Stomach (tissue), 19 donors: ENCODE results near the gene NID2. TPM values are rescaled to one million over a fixed set of nuclear protein-coding genes. Genes with fewer than 3 reads are reported as not detected.

Experiments
- DNase-seq, 2 donors: peaks; one replicate each; pipeline versions ENCODE4 v3.0.0 to v3.0.0-alpha.2; 2013 to 2019
- H3K27ac ChIP-seq, 5 donors: fragments of 200-600 bp in 4 of 5; sonication (generic) in 4 of 5; one replicate each; pipeline ENCODE4 v1.5.1; 2013 to 2019; ENCODE audit warnings: mild to moderate bottlenecking in 1 of 5, moderate library complexity in 1 of 5
- H3K27me3 ChIP-seq, 3 donors: fragments of 200-600 bp; sonication (generic); one replicate each; pipeline ENCODE4 v1.5.1; 2017 to 2019; ENCODE audit warnings: mixed run types in 1 of 3
- H3K36me3 ChIP-seq, 4 donors: fragments of 200-600 bp; sonication (generic); 1 replicate in 3 of 4; 2 replicates in 1 of 4; pipeline ENCODE4 v1.5.1; 2016 to 2019
- H3K4me1 ChIP-seq, 4 donors: fragments of 200-600 bp; sonication (generic); one replicate each; pipeline ENCODE4 v1.5.1; 2016 to 2019
- H3K4me3 ChIP-seq, 4 donors: fragments of 200-600 bp; sonication (generic) in 3 of 4; one replicate each; pipeline ENCODE4 v1.5.1; 2016 to 2019; ENCODE audit warnings: mild to moderate bottlenecking in 1 of 4
- H3K9me3 ChIP-seq, 4 donors: fragments of 200-600 bp; sonication (generic); one replicate each; pipeline ENCODE4 v1.5.1; 2016 to 2019
- EP300 ChIP-seq: sonication (generic); formaldehyde crosslinking; IDR thresholded peaks from one replicate; pipeline ENCODE4 v1.6.1; 2017; ENCODE audit warnings: antibody characterized with exemption
- POLR2A ChIP-seq, 4 donors: fragments of 450-650 bp; IDR thresholded peaks; one replicate each; pipeline ENCODE4 v1.6.1; 2016; ENCODE audit warnings: antibody characterized with exemption in 4 of 4, control low read depth in 2 of 4, mild to moderate bottlenecking in 1 of 4, moderate library complexity in 1 of 4
- POLR2AphosphoS5 ChIP-seq, 3 donors: sonication (generic); formaldehyde crosslinking; IDR thresholded peaks; one replicate each; pipeline ENCODE4 v1.6.1; 2016; ENCODE audit warnings: antibody characterized with exemption in 3 of 3
- WGBS, 5 donors: extraction: QIAGEN DNeasy Blood & Tissue Kit in 3 of 5; methylation state at CpG; one replicate each; pipeline versions ENCODE4 v1.1.5 to v1.1.7; 2013 to 2018; 5-methylcytosine and 5-hydroxymethylcytosine counted together
- intact Hi-C: fragments of 100-400 bp; cut with DNase I; formaldehyde crosslinking; loops from one replicate; pipeline ENCODE4 v1.15.1; 2023; ENCODE audit warnings: low total_unique reads
- long read RNA-seq, 10 donors: transcript quantifications; one replicate each; lab custom pipeline, GENCODE V29; 2026
- polyA plus RNA-seq, 3 donors: library from polyadenylated mRNA; stranded (reverse); fragments of 200-250 nt; gene quantifications; one replicate each; pipeline ENCODE4 v1.2.3, GENCODE V29; 2013
- total RNA-seq, 5 donors: library from RNA; depleted of rRNA; stranded (reverse); fragments of >200 nt; gene quantifications; one replicate each; pipeline versions ENCODE4 v1.1.0 to v1.2.3, GENCODE V29; 2014 to 2016
- TF ChIP-seq, protein P1 (sequence below), 7 experiments: fragments of 450-650 bp in 4 of 7; fragments of 200-600 bp in 3 of 7; sonication (generic) in 3 of 7; IDR thresholded peaks; one replicate each; pipeline ENCODE4 v1.5.1; 2016 to 2019; ENCODE audit warnings: antibody characterized with exemption in 7 of 7, control low read depth in 2 of 7, mild to moderate bottlenecking in 1 of 7
- donor health status: healthy with polysubstance abuse.
- donor health status: Bipolar disorder and iron deficiency.
- donor health status: healthy.

Gene NID2, protein sequence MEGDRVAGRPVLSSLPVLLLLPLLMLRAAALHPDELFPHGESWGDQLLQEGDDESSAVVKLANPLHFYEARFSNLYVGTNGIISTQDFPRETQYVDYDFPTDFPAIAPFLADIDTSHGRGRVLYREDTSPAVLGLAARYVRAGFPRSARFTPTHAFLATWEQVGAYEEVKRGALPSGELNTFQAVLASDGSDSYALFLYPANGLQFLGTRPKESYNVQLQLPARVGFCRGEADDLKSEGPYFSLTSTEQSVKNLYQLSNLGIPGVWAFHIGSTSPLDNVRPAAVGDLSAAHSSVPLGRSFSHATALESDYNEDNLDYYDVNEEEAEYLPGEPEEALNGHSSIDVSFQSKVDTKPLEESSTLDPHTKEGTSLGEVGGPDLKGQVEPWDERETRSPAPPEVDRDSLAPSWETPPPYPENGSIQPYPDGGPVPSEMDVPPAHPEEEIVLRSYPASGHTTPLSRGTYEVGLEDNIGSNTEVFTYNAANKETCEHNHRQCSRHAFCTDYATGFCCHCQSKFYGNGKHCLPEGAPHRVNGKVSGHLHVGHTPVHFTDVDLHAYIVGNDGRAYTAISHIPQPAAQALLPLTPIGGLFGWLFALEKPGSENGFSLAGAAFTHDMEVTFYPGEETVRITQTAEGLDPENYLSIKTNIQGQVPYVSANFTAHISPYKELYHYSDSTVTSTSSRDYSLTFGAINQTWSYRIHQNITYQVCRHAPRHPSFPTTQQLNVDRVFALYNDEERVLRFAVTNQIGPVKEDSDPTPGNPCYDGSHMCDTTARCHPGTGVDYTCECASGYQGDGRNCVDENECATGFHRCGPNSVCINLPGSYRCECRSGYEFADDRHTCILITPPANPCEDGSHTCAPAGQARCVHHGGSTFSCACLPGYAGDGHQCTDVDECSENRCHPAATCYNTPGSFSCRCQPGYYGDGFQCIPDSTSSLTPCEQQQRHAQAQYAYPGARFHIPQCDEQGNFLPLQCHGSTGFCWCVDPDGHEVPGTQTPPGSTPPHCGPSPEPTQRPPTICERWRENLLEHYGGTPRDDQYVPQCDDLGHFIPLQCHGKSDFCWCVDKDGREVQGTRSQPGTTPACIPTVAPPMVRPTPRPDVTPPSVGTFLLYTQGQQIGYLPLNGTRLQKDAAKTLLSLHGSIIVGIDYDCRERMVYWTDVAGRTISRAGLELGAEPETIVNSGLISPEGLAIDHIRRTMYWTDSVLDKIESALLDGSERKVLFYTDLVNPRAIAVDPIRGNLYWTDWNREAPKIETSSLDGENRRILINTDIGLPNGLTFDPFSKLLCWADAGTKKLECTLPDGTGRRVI (N-terminal part only)
- 10 to 100 TPM in 4 of 5 donors, 1 to 10 TPM in 1; 8.0 to 67.0 (median 31.9) TPM for total RNA-seq
- polyA plus RNA-seq: 1 to 10 TPM; 1.7 to 4.7 (median 2.3) TPM
- long read RNA-seq, donor 1, full-length matches to known transcripts: 1 of 1 reads
- long read RNA-seq, donor 1, partial matches to known transcripts: 0 of 1 reads
- long read RNA-seq, donor 1, other reads (novel, unspliced or antisense): 0 of 1 reads
- long read RNA-seq, donor 2, full-length matches to known transcripts: 1 of 1 reads
- long read RNA-seq, donor 2, partial matches to known transcripts: 0 of 1 reads
- long read RNA-seq, donor 2, other reads (novel, unspliced or antisense): 0 of 1 reads
- long read RNA-seq, donor 3, partial matches to known transcripts: 6 of 6 reads
- long read RNA-seq, donor 3, other reads (novel, unspliced or antisense): 0 of 6 reads
- long read RNA-seq, donor 4, full-length matches to known transcripts: 2 of 2 reads
- long read RNA-seq, donor 4, partial matches to known transcripts: 0 of 2 reads
- long read RNA-seq, donor 4, other reads (novel, unspliced or antisense): 0 of 2 reads
- long read RNA-seq, donor 5, partial matches to known transcripts: 6 of 7 reads
- long read RNA-seq, donor 5, other reads (novel, unspliced or antisense): 0 of 7 reads
- long read RNA-seq, donor 6, full-length matches to known transcripts: 5 of 20 reads
- long read RNA-seq, donor 6, partial matches to known transcripts: 15 of 20 reads
- long read RNA-seq, donor 6, other reads (novel, unspliced or antisense): 0 of 20 reads
- long read RNA-seq, donor 7, full-length matches to known transcripts: 4 of 10 reads
- long read RNA-seq, donor 7, partial matches to known transcripts: 6 of 10 reads
- long read RNA-seq, donor 7, other reads (novel, unspliced or antisense): 0 of 10 reads
- long read RNA-seq, donor 8, full-length matches to known transcripts: 2 of 2 reads
- long read RNA-seq, donor 8, partial matches to known transcripts: 0 of 2 reads
- long read RNA-seq, donor 8, other reads (novel, unspliced or antisense): 0 of 2 reads
- long read RNA-seq, donor 9: 0 reads
- long read RNA-seq, donor 10: 0 reads

DNA sequence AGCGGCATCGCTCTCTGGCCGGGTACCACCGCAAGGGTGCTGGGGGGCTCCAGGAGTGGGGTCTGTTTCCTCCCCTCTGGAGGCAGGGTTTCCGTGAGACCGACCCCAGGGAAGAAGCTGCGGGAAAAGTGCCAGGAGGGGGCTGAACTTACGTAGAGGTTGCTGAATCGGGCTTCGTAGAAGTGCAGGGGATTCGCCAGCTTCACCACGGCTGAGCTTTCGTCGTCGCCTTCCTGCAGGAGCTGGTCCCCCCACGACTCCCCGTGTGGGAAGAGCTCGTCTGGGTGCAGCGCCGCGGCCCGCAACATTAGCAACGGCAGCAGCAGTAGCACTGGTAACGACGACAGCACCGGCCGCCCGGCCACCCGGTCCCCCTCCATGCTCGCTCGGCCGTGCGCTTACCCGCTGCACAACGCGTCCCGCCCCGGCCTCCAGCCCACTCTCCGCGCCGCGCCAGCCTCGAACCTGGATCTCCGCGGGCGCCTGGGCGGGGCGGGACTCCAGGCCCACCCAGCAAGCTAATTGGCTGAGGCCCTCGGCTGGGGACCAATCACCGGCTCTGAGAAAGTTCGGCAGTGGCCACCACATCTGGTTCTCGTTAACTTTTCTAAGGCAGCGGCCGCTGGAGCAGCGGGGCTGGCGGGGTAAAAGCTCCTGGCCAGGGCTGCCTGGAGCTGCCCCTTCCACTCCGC is at the start of gene NID2:
TSS of gene NID2 (minus strand) at position 445 of the 692 bp plus-strand sequence. CDS start at position 380, 65 bp downstream.
- peak; percentile 51 to 94 for DNase-seq
- 1 to 4% (median 1%) methylated on average over 15 to 57 of the region's 57 CpGs for WGBS, 5 donors
- H3K9me3 ChIP-seq: no peaks in the 10 kb centered on the region
- intact Hi-C loops: no loop called here
- H3K36me3 ChIP-seq: no peaks in the 10 kb centered on the region
- H3K4me1 ChIP-seq: peaks cover 0 to 52% (median 32%) of the 10 kb centered on the region in 4 donors
- H3K27me3 ChIP-seq: peaks cover 0 to 64% (median 33%) of the 10 kb centered on the region in 3 donors
- H3K4me3 ChIP-seq: peak within 1 kb of the TSS; percentile 63 to 67 (median 64)
- peak within 1 kb of the TSS; percentile 54 to 89 (median 84) for H3K27ac ChIP-seq
- peak in 2 of 3 donors; percentile 48 to 56 for TF ChIP-seq POLR2AphosphoS5 (IDR thresholded peaks at IDR 0.05)
- TF ChIP-seq, protein P1, sequence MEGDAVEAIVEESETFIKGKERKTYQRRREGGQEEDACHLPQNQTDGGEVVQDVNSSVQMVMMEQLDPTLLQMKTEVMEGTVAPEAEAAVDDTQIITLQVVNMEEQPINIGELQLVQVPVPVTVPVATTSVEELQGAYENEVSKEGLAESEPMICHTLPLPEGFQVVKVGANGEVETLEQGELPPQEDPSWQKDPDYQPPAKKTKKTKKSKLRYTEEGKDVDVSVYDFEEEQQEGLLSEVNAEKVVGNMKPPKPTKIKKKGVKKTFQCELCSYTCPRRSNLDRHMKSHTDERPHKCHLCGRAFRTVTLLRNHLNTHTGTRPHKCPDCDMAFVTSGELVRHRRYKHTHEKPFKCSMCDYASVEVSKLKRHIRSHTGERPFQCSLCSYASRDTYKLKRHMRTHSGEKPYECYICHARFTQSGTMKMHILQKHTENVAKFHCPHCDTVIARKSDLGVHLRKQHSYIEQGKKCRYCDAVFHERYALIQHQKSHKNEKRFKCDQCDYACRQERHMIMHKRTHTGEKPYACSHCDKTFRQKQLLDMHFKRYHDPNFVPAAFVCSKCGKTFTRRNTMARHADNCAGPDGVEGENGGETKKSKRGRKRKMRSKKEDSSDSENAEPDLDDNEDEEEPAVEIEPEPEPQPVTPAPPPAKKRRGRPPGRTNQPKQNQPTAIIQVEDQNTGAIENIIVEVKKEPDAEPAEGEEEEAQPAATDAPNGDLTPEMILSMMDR (IDR thresholded peaks at IDR 0.05): no peak

DNA sequence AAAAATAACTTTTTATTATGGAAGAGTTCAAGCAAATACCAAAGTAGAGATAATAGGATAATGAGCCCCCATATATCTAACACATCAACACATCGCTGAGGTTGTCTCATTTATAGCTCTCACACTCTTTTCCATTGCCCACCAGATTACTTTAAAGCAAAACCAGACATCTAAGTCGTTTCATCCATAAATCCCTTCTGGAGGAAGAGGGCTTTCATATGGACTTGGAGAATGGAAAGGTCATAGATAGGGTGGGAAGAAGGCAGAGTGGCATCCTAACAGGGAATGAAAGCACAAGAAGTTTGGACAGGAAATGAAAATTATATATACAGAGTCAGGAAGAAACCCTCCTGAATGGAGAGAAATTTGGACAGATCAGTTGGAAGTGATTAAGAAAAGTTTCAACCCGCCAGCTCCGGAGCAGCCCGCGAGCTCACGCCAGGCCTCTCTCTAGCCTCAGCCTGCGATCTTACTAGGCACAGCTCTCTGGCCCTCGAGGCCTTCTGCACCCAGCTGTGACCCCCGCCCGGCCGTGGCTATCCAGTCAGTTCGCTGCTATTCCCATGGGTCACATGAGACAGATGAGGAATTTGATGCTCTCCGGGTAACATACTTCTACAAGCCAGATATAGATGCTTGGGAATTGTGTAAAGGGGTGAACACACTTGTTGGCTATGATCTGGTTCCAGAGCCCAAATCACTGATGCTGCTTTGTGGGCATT is 48.4 kb upstream of the NID2 start:
- intact Hi-C loops: no loop called here
- TF ChIP-seq EP300: no peak
- TF ChIP-seq POLR2A (IDR thresholded peaks at IDR 0.05): no peak
- TF ChIP-seq, protein P1 (IDR thresholded peaks at IDR 0.05): no peak
- no peak for TF ChIP-seq POLR2AphosphoS5 (IDR thresholded peaks at IDR 0.05)
- WGBS, 5 donors: 65 to 78% (median 77%) methylated on average over 14 of the region's 14 CpGs
- Histone ChIP-seq H3K27me3 (no peaks in the 10 kb centered on the region), H3K9me3 (no peaks in the 10 kb centered on the region), H3K4me1 (no peaks in the 10 kb centered on the region), H3K27ac (no peak overlapping the region), H3K36me3 (no peaks in the 10 kb centered on the region), H3K4me3 (no peak overlapping the region)
- no peak for DNase-seq

DNA sequence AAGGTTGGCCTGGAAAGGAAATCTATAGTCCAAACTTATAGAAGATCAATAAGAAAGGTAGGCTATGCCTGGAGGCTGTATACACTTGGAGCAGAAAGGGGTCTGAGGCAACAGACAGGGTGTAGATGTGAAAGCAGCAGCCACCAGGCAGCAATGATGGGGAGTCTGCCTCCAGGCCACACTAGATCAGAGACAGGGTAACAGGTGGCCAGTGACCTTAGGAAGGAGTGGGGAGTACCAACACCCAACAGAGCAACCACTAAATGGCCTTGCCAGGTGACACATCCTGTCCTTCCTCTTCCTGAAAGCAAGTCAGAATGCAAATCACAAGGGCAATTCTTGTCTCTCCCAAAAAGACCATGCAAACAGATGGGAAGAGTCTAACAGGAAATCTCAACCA is 46.4 kb upstream of the NID2 start:
- no peak for DNase-seq
- Histone ChIP-seq H3K27ac (no peak overlapping the region), H3K4me1 (no peaks in the 10 kb centered on the region), H3K27me3 (no peaks in the 10 kb centered on the region), H3K36me3 (no peaks in the 10 kb centered on the region), H3K9me3 (no peaks in the 10 kb centered on the region), H3K4me3 (no peak overlapping the region)
- no peak for TF ChIP-seq POLR2A (IDR thresholded peaks at IDR 0.05)
- intact Hi-C loops: no loop called here
